Measurements from ENCODE around the gene CACNA2D3.
"Not testable (repeated sequence)": the region's sequence is repeated elsewhere in the genome, so short reads cannot be mapped to it uniquely, and the experiment has no call there.

CACNA2D3 gene

DNA sequence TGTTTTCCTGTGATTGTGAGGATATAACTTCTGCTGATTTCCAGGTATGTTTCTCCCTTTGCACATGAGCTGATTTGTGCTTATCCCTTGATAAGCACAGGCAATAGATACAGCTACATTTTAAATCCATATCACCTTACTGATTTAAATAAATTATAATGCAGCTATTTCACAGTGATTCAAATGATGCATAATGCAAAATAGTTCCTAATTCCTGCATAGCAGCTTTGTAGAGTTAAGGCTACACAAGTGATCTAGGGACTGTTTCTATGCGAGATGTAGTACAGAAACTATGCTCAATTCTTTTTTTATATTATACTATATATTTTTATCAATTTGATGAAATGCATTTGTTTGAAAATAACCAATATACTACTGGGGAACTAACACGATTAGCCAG, 471.3 kb downstream of the CACNA2D3 start:
- DNase-seq = no peak

DNA sequence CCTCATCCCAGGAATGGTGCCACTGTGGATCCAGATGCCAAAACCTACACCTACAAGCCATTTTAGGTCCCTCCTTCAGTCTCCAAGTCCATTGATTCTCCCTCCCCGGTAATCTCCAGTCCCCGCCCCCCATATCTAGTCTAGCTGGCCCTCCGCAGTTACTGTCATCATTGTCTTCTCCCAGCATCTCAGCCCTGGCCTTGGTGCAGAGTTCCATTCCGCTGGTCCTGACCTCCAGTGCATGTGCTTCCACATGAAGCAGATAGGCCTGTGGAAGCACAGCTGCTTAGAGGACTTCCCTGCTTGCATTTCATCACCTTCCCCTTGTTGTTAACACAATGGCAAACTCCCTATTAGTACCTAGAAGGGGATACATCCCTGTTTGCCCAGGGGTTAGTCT, 473.7 kb downstream of the CACNA2D3 start:
- no peak for DNase-seq

DNA sequence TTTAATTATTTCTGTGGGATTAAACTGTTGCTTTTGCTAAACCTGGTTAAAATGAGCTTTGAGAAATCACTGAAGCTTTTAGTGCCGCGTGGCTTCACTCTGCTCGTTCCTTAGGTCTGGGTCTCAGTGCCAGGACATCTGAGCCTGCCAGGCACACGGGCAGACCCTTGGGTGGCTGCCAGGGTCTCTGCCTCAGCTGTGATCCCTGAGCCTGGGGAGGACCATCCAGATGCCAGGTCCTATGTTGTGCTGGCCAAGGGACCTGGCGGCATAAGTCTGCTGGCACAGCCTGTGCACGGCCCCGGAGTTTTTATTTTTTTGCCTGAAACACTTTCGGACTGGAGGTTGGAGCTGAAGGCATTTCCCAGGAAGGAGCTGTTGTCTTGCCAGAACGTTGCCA, 477.4 kb downstream of the CACNA2D3 start:
- no peak for DNase-seq

DNA sequence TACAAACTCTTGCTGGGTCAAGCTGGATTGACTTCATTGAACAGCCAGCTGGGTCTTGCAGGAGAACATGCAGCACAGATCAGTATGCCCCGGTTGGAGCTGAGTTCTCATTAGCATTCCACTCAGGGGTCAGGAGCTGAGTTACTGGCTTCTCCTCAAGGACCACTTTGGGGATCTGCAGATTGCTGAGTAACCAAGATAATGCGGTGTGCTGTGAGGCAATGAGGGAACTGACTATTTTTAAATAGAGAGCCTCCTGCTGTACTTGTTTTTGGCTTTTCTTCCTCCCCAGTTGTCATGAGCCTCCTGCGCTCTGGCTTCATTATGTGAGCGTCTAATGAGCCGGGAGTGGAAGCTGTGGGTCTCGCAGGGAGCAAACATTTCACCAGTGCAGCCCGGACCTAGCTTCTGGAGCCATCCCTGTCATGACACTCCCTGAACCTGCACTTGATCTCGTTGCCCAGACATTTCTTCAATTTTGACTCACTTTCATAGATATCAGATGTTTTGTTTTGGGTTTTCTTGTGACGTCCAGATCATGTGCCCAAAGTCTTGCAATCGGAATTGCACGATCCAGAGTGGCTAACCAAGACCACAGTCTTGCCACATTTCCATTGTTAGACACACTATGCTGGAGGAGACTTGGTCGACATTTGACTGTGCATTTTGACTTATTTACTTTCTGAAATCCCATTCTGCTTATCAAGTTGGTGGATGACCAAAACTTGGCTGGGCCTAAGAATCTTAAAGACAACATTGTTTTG, 478.3 kb downstream of the CACNA2D3 start:
- DNase-seq = no peak

DNA sequence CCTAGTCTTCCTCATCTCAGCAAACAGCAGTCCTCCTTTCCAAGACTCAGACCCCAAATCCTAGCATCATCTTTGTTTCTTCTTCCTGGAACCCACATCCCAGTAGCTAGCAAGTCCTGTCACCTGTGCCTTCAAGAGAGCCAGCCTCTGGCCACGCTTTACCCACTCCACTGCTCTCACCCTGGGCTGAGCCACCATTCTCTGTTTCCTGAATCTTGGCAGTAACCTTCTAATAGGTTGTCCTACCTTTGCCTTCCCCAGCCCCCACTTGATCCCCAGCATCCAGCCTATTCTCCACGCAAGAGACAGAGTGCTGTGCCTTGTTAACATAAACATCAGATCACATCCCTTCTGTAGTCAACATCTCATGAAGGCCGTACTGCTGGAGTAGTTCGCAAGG, 482.1 kb downstream of the CACNA2D3 start:
- no peak for DNase-seq

DNA sequence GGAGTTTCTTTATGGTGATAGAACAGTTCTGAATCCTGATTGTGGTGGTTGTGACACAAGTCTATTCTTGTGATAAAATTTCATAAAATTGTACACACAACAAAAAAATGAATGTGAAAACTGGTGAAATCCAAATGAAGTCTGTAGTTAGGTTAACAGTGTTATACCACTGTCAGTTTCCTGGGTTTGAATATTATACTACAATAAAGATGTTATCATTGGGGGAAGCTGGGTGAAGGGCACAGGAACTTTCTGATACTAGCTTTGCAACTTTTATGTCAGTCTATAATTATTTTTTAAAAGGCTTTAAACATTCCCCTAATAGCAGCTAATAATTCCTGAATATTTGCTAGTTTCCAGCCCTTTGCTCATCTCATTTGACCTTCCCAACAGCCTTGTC, 485.7 kb downstream of the CACNA2D3 start:
- no peak for DNase-seq

DNA sequence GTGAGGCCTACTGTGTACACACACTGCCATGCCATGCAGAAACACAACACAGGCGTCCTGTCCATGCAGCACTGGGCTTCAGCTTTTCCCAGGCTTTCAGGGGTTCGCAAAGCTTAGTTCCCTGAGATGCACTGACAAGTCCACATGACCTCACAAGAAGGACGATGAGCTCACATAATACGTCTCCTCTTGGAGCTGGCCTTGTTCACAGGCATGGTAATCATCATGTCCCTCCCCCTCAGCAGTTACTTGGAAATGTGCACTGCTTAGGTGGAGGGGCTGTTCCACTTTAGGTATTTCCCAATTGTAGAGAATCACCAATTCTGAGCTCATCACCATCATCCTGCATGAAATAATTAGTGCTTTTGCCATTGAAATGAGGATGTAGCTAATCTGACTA, 496.7 kb downstream of the CACNA2D3 start:
- DNase-seq = no peak

DNA sequence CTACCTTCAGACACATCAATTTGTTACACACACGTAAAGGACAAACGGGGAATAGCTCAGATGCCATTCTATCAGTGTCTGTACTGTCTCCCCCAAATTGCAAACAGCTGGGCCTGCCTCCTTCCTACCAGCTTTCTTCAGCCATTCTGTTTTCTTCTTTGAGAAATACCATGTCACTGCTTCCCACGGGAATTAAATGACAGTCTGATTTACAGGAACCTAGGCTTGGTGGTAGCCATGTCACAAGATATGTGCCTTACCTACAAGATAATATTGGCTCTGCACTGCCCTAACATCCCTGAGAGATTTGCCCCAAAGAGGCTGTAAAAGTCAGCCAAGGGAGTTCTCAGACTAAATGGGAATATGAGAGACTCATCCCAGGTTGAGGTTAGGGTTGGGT, 497.2 kb downstream of the CACNA2D3 start:
- no peak for DNase-seq

DNA sequence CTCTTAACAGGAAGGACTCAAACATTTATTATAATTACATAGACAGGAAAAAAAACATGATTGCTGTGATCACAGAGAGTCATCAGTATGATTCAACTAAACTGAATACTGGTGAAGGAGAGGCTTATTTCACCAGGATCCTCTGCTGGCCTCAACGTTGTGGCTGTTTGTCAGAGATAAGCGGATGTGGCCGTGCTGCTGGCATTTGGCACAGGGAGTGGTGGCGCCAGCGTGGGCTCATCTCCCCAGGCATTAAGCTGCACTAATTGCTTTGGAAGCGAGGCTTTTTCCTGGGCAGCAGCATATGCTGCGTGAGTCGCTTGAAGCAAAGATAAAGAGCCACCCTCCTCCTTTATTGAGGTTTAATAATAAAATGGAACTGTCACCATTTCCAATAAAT, 498.8 kb downstream of the CACNA2D3 start:
- peak; percentile 29 for DNase-seq

DNA sequence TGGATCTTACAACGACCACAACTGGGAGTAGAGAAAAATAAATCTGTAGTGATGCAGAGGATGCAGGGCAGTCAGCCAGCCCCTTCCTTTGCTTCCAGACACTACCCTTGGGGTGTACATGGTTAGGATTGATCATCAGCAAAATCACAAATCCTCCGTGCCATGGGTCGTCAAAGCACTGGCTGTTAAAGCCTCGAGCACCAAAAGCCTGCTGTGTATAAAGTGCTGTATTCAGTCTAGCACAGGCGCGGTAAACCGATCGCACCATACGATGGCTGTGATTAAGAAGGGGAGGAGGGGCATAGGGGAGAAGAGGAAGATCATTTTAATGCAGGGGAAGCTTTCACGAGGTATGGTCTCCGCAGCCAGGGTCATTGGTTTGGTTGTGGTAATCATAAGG, 500.3 kb downstream of the CACNA2D3 start:
- DNase-seq = no peak

DNA sequence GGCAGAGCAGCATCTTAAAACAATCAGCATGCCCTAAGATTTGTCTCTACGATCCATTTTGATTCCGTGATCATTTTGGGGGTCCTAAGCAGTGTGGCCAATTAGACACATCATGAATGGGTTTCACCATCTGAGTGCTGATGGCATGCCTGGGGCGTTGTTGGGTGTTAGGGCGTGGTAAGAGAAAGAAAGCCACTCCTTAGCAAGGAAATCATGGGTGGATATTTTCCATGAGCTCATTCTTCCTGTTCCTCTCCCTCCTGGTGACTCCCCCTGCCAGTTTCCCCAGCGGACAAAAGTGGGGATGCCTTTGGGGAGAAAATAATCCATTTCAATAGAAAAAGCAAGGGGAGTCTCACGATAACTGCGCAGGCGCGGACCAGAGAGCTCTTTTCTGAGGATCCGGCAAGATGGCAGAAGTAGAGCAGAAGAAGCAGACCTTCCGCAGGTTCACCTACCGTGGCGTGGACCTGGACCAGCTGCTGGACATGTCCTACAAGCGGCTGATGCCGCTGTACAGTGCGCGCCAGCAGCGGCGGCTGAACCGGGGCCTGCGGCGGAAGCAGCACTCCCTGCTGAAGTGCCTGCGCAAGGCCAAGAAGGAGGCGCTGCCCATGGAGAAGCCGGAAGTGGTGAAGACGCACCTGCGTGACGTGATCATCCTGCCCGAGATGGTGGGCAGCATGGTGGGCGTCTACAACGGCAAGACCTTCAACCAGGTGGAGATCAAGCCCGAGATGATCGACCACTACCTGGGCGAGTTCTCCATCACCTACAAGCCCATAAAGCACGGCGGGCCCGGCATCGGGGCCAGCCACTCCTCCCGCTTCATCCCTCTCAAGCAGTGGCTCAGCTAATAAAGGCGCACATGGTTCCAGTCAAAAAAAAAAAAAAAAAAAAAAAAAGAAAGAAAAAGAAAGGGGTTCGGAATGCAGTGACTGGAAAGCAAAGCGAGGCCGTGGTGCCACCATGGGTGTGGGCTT, 503.7 kb downstream of the CACNA2D3 start:
- DNase-seq = no peak

DNA sequence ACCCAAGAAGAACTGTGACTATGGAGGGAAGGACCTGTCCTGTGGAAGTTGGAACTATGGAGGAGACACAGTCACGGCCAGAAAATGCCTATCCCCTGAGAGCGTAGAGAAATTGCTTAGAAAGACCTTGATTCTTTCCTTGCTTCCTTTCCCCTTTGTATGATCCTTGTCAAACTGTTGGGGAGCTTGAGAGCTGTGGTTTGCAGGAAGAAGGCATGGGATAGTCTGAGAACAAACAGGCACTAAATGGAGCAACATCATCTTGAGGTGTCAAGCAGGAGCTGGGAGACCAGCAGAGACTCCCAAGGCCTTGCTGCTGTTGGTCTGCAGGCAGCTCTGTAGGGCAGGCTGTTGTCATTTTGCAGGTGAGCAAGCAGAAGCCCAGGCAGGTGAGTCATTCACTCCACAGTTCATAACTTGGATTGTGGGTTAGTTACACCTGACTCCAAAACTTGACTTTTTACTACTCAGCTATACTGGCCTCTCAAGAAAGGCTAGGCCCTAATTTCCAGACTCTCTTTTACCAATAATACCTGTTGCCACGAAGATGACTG, 506.6 kb downstream of the CACNA2D3 start:
- no peak for DNase-seq

DNA sequence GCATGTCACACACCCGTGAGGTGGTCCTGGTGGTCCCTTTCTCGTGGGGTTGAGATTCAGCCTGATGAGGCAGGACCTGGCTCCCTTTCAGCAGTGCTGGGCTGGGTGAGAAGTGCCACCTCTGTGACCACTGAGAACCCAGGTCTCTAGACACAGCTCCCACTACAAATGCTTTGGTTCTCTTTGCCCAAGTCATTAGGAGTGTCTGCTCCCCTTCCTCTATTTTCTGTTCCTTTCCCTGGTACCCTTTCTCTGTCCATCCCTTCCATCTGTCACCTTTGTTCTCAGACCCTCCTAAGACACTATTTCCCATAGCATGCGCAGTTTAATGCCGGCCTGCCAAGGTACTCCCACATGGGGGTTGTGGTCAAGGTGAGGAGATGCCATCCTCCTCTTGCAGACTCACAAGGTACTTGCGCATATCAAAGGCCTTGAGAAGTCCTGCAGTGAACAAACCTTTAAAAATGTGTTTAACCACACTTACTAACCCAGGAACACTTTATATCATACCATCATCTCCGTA, 507.8 kb downstream of the CACNA2D3 start:
- DNase-seq = no peak

DNA sequence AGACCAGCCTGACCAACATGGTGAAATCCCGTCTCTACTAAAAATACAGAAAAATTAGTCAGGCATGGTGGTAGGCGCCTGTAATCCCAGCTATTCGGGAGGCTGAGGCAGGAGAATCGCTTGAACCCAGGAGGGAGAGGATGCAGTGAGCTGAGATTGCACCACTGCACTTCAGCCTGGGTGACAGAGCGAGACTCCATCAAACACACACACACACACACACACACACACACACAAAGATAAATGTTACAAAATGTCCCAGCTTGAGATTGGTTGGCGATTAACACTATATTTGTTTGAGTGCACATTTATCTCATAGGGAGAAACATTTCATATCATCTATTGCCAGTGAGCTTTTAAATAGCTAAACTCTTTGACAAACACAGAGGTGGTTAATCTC, 508.6 kb downstream of the CACNA2D3 start:
- DNase-seq = not testable (repeated sequence)

DNA sequence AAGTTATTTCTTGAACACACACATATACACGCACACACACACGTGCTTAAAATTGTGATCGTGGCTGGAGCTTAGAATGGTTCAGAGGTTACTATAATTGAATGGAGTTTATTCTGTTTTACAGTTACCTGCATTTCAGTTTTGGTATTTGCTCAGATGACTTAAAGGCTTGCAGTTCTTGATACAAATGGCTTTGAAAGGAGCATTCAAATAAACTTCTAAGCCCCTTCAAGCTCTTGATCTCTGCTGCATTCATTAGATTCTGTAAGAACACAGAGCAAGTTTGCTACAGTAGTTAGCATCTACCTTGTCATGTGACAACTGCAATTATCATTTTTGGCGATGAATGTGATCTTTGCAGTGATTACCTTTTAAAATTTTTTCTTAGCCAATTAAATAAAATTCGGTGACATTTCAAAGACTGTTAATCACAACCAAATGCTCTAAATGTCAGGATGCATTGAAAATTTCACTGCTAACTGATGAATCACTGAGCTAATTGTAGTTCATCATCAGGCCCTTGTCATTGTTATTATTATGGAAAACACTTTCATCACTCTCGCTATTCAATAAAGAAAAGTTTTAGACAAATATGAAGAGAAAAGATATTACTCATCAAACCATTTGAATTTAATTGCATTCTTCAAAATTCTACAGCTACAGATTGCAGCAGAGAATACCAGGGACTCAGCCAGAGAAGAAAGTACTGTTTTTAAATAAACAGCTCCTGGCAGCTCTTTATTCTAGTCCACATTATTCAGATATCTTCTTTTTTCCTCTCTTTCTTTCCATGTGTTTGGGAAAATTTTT, 509.4 kb downstream of the CACNA2D3 start:
- DNase-seq = no peak

DNA sequence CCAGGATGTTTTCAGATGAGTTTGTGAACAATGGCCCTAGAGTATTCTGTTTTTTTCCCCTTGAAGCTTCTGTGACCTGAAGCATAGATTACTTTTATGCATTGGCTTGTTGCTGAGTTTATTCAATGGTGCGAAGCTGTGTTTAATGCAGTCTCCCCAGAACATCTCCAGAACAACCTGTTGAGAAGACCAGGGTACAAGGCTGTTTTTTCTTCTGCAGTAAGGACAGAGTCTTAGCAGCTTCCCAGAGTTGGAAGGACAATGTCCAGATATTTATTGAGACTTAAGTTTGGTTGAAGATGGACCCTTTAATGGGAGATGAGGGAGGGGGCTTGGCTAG, 509.9 kb downstream of the CACNA2D3 start:
- no peak for DNase-seq

DNA sequence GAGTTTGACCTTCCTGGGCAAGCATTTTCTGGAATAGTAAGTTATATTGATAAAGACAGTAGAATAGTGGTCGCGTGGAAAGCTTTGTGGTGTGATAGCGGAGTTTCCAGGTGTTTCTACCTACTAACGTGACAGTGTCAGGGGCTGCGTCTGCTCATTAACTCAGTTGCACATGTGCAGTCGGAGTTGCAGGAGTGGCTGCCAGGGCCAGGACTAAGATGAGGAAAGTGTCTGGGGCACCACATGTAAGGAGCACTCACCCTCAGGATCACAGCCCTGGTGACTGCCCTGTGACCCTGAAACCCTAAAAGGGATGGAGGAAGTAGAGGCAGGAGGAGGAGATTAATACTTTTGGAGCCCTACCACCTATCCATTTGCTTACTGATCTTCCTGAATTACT, 510.5 kb downstream of the CACNA2D3 start:
- no peak for DNase-seq

DNA sequence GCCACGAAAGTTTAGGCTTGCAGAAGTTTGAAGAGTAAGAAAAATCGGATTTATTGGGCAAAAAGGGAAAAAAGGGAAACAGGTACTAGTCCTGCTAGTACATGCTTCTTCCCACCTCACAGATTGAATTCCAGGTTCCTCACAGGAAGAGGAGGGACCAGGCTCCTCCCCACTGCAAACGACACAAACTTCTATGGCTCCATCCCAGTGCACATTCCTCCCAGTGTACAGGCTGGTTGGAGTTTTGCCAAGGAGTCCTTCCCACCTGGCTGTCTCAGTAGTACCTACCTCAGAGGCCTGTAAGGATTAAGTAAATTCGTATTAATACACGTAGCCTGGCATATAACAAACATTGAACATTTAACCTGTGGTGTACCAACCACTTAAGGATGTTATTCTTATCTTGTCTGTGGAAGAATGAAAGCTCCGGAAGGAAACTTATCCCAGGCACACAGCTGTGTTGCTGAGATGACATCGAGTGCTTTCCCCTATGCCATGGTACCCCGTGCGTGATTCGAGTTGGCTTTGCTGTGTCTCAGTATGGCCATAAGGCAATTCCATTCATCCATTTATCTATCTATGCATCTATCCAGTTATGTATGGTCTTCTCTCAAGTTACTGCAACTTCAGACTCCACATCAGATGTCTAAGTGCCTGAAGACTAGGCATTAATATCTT, 511.2 kb downstream of the CACNA2D3 start:
- no peak for DNase-seq

DNA sequence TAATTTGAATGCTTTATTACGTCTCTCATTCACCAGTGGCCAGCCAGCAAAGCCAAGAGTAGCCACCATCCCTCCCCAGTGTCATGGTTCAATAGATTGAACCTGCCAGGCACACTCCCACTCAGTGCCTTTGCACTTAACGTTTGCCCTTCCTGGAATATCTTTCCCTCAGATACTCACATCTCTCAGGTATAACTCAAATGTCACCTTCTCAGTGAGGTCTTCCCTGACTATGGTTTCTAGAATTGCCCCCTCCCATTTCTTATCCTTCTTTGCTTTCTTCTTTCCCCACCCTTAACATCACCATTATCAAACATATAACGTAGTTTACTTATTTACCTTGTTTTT, 511.7 kb downstream of the CACNA2D3 start:
- no peak for DNase-seq

DNA sequence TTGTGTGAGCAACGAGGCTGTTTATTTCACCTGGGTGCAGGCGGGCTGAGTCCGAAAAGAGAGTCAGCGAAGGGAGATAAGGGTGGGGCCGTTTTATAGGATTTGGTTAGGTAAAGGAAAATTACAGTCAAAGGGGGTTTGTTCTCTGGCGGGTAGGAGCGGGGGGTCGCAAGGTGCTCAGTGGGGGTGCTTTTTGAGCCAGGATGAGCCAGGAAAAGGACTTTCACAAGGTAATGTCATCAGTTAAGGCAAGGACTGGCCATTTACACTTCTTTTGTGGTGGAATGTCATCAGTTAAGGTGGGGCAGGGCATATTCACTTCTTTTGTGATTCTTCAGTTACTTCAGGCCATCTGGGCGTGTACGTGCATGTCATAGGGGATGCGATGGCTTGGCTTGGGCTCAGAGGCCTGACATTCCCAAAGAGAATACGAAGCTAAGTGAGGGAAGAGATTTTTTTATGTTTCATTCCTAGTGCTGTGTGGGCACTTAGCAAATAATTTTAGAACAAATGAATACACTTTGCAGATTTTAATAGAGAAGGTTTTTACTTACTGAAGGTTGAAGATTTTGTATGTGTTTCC, 517.5 kb downstream of the CACNA2D3 start:
- not testable (repeated sequence) for DNase-seq

DNA sequence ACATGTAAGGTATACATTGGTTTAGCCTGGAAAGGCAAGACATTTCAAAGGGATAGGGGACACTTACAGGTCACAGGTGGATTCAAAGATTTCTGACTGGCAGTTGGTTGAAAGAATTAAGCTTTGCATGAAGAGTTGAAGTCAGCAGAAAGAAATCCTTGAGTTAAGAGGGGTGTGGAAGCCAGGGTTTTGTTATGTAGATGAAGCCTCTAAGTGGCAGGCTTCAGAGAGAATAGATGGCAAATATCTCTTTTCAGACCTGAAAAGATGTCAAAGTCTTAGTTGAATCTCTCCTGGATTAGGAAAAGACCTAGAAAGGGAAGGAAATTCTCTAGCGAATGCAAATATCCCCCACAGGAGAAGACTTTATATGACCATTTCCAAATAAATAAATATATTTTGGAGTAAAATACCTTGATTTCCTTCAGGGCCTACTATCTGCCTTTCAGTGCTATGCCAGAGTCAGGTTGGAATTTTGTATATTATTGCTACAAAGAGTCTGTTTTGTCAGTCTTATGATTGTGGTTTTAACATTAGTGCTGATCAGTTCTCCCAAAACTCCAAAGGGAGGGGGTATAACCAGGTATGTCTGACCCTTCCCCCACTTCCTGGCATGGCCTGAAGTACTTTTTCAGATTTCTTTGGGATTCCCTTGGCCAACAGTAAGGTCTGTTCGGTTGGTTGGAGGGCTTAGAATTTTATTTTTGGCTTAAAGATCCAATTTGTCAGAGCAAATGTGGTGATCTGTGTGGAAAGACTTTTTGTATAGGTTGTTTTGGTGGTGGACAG, 519.1 kb downstream of the CACNA2D3 start:
- no peak for DNase-seq

Measured in DMS 273 treated with DMSO at 0.1 percent for 48 hours (cell line).